Measurements from ENCODE around the gene MTOR.
"Not testable (repeated sequence)": the region's sequence is repeated elsewhere in the genome, so short reads cannot be mapped to it uniquely, and the experiment has no call there.

Gene MTOR

DNA sequence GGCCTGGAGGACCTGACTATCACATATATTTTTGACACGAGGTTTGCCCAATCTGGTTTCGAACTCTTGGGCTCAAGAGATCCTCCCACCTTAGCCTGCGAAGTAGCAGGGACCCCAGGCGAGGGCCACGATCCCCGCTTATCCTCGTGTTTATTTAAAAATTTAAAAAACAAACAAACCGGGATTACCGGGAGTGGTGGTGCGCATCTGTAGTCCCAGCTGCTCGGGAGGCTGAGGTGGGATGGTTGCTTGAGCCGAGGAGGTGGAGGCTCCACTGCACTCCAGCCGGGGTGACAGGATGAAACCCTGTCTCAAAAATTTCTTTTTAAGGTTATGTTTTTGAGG is 162.2 kb downstream of the MTOR start:
- no peak for DNase-seq

- peak; percentile 64 for DNase-seq
These were observed 162.8 kb downstream of the MTOR start, which contains the start of gene EXOSC10 for GRCh38 chr1:11099310-11100148. Gene EXOSC10 (minus strand): TSS chr1:11099869. CDS start chr1:11099831, 38 bp downstream.

- no peak for DNase-seq
These were observed 163.4 kb downstream of the MTOR start for GRCh38 chr1:11098931-11099309.

DNA sequence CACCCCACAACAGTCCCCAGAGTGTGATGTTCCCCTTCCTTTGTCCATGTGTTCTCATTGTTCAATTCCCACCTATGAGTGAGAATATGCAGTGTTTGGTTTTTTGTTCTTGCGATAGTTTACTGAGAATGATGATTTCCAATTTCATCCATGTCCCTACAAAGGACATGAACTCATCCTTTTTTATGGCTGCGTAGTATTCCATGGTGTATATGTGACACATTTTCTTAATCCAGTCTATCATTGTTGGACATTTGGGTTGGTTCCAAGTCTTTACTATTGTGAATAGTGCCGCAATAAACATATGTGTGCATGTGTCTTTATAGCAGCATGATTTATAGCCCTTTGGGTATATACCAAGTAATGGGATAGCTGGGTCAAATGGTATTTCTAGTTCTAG is 178.6 kb downstream of the MTOR start:
- not testable (repeated sequence) for DNase-seq

GRCh38 chr1:11080931-11081330 is 181.4 kb downstream of the MTOR start:
- DNase-seq = no peak

GRCh38 chr1:11078631-11079030 is 183.7 kb downstream of the MTOR start:
- no peak for DNase-seq

GRCh38 chr1:11073398-11073797 is 189.0 kb downstream of the MTOR start:
- not testable (repeated sequence) for DNase-seq

DNA sequence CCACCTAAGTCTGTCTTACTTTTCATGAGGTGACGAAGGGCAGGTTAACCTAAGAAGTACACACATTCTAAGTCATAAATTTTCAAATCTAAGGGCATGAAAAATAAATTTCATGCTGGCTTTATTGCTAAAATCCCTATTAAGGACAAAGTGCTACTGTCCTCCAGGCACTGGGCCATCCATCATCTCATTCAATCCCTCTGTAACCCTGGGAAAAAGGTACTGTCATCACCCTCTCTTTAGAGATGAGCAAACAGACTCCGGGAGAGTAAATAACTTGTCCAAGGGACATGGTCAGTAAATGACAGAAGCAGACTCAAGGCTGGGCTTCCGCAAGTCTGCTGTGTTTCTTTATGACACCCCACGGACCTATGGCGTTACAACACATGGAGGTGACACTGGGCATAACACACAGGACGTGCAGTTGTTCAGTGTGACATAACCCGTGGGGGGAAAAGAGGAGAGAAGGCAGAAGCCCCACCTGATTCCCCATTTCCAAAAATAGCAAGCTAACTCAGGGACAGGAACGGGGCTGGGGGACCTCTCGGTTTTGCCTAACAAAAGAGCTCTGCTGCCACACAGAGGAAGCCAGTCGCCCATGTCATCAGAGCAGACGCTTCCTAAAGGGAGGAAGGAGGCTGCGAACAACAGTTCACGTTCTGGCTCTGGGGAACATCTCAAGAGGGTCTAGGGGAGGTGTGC is 190.0 kb downstream of the MTOR start:
- peak; percentile 25 for DNase-seq

- DNase-seq = peak; percentile 25
These were observed 190.7 kb downstream of the MTOR start for GRCh38 chr1:11071463-11072215.

- DNase-seq = no peak
These were observed 191.5 kb downstream of the MTOR start for GRCh38 chr1:11070876-11071275.

- no peak for DNase-seq
These were observed 193.5 kb downstream of the MTOR start for GRCh38 chr1:11068600-11069473.

DNA sequence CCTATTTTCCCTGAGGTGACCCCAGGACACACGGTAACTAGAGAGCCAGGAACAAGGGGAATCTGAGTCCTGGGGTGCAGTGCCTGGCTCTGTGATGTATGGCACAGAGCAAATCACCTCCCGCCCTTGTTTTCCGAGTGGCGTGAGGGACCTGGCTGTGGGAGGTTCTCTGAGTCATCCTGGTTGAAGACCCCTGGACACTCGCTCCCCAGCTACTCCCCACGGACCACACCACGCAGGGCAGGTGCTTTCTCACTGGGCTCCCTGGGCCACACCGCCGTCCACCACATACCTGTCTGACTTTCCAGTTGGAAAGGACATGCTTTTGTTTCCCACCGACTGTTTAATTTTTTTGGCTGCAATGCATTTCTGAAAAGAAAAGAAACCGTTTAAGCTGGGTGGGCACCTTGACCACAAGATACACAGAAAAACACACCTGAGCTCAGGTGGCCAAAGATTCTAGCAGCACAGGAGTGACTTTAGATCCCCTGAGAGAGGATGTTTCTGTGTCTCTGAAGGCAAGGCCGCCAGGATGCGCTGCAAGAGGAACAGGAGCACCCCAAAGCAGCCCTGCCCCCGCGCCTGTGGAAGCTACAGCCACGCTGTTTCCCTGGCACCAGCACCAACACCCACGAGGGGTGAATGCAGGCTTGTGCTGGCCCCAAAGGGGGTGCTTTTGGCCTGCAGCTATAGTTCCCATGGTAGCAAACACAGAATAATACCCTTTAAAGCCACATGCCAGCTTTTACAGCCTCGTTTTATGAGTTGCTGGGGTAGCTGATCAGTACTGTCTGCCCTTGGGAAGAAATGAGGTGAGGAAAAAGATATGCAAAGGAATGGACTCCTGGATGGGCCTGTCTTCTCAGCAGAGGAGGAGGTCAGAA is 194.4 kb downstream of the MTOR start:
- DNase-seq = no peak

GRCh38 chr1:11065796-11066195 is 196.6 kb downstream of the MTOR start:
- no peak for DNase-seq

DNA sequence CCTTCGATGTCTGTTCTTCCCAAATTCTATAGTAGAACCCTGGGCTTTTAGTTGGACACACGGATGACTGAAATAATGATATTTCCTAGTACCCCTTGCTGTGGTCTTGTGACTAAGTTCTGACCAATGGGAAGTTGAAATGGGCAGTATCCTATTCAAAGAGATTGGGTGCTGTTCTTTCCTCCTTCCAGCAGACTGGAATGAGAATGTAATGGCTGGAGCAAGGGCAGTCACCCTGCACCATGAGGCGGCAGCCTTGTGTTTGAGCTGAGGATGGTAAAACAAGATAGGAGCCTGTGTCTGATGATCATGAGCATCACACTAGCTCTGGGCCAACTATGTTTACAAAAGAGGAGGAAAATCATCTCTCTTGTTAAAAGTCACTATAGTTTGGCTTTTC is 197.4 kb downstream of the MTOR start:
- no peak for DNase-seq

- DNase-seq = not testable (repeated sequence)
These were observed 198.3 kb downstream of the MTOR start for GRCh38 chr1:11063937-11064537.

DNA sequence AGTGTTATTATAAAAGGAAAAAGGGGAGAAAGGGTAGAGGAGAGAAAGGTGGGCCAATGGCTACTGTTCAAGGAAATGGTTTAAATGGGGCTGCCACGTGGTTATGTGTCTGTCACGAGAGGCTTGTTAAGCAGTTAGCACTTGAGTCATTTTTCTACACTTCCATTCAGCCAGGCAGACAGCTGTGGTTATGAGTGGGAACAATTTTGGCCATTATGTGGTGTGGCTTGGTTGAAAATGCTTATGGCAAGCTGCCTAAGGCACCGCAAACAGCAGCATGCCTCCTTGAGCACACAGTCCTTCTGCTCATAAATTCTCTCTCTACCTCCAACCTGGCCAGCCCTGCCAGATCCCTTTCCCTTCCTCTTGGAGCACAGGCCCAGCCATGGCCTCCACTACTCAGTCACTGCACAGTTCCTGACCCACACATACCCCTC is 199.4 kb downstream of the MTOR start:
- DNase-seq = no peak

GRCh38 chr1:11061652-11062365 is 200.5 kb downstream of the MTOR start:
- DNase-seq = no peak

DNA sequence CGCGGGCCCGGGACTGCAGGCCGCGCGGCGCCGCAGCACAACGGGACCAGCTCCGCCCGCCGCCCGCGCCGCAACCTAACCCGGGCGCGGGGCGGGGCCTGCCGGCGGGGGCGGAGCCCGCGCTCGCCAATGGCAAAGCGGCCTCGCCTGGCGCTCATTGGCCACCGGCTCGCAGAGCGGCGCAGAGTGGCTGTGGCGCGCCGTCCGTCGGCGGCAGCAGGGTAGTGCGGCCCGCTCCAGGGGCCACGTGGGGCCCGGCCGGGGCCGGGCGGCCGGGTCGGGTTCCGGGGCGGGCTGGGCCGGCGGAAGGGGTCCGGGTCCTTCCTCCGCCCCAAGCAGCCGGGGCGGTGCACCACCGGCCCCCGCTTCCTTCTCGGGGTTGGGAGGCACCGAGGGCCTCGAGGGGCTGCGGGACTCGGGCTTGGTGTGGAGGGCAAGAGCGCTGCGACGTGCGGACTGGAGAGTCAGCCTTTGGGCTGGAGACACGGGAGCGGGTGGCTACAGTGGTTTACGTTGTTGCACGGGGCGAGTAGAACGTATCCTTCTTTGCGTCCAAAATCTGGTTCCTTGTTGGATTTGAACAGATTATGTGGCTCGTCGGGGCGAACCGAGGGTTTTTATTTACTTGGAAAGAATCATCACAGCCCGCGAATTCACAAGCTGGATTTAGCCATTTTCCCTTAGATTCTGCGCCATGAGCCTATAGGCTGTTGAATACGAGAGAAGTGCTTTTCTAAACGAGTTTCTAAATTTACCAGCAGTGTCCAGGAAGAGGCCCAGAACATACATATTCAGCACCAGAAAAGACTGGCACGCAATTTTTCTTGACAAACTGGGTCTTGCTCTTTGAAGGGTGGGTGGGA is 202.2 kb downstream of the MTOR start, which contains the start of gene SRM:
Gene SRM (minus strand): TSS at position 51 of the 863 bp plus-strand sequence. CDS start 75 bp downstream, outside the sequence.
- peak; percentile 64 for DNase-seq

Data from NCI-H1417 treated with DMSO at 0.1 percent for 48 hours (cell line).